NCI-H69 (cell line): ENCODE measurements around the gene PABPN1L.

Experiments used
- DNase-seq: peaks from one replicate; lab custom pipeline; 2025; lab: John Stamatoyannopoulos, UW

PABPN1L gene

DNA sequence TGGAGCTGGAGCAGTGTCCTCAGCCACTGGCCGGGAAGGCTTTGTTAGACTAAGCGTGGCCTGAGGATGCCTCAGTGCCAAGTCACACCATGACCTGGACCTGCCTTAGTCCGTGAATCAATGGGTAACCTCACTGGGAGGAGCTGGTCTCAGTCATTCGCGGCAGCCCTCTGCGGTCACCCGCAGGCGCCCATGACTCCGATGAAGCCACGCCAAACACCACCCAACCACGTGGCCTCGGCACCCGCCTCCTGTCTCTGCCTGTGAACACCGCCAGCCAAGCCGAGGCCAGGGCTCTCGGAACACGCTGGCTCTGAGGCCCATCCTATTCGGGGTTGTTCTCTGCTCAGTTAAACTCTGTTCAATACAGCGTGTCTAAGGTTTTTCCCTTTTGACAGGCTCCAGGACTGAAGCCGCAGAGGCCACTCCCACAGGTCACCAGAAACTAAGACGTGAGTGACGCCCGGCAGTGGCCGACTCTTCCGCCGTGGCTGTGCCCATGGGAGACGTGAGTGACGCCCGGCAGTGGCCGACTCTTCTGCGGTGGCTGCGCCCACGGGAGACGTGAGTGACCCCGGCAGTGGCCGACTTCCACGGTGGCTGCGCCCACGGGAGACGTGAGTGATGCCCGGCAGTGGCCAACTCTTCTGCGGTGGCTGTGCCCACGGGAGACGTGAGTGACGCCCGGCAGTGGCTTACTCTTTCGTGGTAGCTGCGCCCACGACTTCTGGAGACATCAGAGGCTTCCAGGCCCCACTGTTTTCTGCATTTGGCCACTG is 16.8 kb upstream of the PABPN1L start:
- no peak for DNase-seq

DNA sequence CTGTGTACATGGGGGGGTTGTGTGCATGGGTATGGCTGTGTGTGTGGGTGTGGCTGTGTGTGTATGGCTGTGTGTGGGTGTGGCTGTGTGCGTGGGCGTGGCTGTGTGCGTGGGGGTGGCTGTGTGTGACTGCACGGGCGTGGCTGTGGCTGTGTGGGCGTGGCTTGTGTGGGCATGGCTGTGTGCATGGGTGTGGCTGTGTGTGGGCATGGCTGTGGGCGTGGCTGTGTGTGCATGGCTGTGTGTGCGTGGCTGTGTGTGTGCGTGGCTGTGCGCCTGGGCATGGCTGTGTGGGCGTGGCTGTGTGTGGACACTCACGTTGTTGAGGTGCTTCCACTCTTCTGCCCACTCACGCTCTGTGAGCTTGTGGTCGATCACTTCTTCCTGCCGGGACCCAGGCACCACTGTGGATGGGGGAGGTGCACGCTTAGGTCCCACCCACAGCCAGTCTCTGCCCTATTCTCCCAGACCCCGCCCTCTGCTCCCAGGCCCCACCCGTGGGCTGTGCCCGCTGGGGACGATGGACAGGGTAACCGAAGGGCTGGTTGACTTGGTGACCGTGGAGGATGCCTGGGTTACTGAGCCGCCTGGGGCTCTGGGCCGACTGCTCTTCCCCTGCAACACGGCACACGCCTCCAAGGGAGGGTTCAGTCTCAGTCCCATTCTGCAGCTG is 16.0 kb upstream of the PABPN1L start:
- peak; percentile 17 for DNase-seq

DNA sequence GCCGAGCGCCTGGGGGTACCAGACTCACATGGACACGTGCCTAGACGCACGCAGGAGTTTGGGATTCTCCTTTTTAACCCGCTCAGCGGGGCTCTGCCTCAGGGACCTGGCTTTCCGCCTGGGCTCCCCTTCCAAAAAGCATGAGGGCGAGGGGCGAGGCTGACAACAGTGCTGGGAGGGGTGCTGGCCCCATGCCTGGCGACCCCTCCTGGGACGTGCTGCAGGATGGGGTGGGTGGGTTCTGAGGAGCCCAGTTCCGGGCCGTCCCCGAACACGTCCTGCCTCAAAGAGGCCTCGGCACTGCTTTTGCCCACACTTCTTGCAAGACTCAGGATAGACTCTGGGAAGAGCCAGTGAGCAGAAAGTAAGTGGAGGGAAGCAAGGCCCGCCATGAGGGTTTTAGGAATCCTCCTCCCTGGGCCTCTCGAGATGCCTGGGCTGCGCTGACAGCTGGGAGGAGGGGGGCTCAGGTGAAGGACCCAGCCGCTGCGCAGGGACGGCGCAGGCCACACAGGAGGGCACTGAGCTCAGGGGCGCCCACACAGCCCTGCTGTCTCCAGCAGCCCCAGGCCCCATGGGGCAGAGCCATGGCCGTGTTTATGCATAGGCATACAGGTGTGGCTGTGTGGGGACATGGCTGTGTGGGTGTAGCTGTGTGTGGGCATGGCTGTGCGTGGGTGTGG is 15.4 kb upstream of the PABPN1L start:
- peak; percentile 9 for DNase-seq

DNA sequence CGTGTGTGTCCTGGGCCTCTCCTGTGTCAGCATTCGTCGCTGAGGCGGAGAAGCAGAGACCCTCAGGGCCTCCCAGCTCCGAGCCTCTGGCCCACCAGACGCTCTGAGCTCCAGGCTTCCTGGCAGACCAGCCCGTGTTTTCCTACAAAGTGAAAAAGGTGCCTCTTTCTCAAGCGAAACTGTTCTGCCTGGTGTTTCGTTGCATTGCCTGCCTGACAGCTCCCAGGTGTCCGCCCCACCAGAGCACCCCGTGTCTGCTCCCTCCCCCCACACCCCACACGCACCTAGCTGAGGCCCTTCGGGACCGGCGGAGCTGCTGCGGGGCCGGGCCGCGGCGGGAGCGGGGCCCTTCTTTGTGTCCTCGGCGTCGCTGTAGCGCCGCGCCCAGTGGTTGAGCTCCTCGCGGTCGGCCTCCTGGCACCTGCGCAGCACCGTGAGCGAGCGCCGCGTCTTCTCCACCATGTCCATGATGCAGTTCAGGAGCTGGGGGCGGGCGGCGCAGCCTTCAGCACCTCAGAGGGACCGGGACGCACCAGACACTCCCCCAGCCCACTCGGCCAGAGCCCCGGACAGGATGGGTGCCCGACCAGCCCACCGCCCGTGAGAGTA is 14.7 kb upstream of the PABPN1L start:
- peak; percentile 40 for DNase-seq

DNA sequence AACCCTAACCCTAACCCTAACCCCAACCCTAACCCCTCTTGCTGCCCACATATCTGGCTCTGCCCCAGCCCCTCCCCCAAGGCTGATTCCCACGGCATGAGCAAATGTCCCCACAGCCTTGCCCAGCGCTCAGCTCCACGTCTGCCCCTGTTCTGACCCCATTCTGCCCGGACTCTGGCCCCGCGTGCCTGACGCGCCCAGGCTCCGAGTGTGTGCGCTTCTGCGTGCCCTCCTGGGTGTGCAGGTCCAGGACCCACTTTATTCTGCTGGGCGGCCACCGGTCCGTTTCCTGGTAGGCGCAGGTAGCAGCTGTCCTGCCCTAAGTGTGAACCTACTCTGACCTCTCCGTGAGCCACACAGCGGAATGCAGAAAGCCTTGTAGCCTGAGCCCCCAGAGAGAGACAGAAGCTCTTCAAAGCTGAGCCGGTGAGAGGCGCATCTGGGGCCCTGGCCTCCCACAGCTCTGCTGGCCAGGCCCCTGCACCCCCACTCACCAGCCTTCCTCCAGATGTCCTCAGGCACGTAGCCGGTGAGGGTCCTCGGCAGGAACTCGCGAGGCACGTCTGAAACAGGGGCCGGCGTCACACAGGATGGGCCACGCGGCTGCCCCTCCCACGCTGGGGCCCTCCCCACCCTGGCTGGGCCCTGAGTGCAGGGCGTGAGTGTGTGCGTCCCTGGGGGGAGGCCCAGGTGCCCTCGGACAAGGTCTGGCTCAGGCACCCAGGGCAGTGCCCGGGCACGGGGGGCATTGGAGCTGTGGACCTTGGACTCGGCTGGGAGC is 14.0 kb upstream of the PABPN1L start:
- DNase-seq = no peak

DNA sequence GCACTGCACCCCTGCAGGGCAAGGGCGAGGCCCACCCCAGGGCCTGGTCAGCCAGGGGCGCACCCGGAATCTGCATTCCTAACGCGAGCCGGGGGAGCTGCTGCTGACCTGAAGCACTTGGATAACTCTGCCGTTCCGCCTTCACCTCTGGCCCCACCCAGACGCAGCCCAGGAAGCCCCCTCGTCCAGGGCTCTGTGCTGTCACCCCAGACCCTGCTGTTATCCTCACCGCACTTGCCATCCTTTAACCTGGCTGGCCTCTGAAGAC is 13.3 kb upstream of the PABPN1L start:
- no peak for DNase-seq

DNA sequence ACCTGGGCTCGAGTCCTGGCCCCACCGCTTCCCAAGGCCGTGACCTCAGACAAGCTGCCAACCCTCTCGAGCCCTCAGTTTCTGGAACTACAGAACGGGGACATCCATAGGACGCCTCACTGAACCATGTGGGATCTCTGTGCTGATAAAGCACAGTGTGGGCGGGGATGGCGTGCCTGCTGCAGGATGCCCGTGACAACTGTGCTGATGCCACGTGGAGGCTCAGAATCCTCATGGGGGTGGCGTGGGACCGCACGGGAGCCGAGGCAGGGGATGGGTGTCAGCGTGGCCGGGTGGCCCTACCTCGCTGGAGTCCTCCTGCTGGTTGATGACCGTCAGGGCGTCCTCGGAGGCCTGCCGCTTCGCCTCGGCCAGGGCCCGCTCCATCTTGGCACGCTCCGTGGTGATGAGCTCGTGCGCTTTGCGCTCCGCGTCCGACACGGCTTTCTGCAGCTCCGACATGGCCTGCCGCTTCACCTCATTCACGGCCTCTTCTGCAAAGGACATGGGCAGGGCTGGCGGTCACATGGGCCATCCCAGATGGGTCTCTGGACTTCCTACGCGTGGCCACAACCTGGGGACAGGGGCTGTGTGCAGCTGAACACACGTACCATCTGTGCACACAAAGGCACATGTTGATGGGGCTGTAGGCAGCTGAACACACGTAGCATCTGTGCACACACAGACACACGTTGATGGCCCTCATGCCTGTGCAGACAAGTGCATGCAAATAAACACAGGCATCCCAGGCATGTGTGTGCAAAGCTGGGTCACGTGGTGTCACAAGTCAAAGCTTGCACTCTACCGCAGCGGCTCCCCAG is 12.7 kb upstream of the PABPN1L start:
- DNase-seq = no peak

DNA sequence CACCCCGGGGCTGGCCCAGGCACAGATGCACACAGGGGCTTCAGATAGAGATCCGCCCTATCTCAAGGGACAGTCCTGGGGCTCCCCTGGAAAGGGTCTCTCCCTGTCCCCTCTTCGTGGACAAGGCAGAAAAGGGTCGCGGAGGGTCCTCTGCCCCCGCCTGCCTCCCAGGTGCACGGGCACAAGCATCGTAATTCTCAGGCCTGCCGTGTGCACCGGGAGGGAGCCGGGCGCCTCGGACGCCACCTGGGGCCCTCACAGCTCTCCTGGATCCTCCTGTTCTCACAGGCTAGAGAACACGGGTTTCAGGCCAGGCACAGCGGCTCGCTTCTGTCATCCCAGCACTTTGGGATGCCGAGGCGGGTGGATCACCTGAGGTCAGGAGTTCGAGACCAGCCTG is 11.9 kb upstream of the PABPN1L start:
- no peak for DNase-seq

DNA sequence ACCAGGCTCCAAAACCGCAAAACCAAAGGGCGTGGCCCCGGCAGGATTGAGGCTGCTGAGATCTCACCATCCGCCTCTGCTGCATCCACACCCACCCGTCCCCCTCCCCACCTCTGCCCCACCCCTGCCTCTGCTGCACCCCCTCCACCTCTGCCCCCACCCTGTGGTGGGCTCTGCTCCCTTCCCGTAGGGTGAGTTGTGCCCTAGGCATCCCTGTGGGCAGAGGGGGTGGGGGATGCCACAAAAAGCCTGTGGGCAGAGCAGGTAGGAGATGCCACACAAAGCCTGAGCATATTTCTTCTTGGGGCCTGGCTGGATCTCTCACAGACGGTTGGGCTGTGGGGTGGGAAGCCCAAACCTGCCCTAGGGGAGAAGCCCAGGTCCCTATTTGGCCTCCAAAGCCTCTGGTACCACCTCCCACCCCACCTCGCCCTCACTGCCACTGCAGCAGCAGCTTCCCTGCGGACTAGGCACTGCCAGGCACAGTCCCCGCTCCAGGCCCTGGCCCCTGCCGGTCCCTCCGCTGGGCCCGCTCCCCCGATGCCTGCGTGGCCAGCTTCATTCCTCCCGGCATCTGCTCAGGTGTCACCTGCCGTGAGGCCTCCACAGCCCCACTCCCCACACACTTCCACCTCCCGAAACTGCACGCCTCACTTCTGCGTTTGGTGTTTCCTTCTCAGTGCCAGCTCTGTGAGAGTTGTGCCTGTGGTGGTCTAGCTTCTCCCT is 11.3 kb upstream of the PABPN1L start:
- DNase-seq = no peak

DNA sequence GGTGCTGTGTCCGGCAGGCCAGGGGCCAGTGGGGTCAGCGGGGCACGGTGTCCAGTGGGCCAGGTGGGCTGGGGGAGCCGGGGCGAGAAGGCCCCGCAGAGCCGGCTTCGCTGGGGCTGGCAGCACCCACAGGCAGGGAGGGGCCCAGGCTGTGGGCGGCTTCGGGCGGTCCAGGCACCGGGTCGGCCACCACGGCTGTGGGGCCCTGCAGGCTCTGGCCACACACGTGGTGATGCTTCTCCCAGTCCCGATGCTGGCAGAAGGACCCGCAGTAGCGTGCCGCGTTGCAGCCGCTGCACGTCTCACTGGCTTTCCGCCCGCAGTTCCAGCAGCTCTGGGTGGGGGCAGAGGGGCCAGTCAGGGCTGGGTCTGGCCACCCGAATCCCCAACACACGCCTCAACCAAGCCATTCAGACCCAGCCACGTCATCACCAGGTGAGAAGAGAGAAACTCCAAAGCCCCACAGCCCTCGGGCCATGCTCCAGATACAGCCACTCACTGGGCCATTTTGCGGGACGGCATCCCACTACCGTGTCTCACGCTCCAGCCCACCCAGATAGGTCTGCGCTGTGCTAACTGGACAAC is 10.6 kb upstream of the PABPN1L start:
- no peak for DNase-seq

DNA sequence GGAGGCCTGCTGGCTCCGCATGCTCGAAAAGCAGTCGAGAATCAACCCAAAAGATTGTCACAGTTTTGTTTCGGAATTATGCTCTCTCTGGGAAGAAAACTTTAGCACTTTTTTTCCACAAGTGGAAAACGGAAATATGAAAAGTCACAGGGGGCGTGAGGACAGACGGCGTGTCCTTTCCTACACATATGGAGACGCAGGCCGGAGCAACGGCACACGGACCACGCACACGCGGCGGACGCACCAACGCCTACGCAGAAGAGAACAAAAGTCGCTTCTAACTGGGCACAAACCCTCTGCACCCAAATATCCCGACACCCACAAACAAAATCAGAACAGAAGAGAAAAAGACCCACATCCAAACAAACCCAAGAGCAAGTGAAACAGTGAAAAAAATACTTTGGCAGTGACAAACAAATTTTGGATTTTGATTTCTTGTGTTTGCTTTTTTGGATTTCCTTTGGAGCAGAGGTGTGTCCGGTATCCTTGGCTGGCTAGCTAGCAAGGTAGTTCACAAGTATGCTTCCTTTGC is 9.3 kb upstream of the PABPN1L start:
- DNase-seq = no peak

DNA sequence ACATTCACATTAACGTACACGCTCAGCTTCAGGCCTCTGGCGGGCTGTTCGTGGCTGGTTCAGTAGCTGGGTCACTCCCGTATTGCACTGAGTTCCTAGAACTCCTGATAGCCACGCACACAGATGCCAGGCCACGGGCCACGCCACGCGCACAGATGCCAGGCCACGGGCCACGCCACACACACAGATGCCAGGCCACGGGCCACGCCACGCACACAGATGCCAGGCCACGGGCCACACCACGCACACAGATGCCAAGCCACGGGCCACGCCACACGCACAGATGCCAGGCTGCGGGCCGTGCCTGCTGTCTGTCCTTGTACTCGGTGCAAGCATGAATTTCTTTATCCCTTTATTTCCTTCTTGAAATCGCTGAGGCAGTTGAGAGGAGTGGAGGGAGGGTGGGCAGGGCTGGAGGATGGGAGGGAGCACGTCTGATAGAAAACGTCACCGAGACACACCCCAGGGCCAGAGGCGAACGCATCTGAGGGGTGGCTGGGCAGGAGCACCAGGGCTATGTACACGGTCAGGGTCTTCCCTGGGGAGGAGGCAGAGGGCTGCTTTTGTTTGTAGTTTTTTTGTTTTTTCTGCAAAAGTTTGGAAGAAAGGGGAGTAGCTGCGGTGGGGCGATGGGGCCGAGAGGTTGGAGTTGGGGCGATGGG is 8.6 kb upstream of the PABPN1L start:
- no peak for DNase-seq

DNA sequence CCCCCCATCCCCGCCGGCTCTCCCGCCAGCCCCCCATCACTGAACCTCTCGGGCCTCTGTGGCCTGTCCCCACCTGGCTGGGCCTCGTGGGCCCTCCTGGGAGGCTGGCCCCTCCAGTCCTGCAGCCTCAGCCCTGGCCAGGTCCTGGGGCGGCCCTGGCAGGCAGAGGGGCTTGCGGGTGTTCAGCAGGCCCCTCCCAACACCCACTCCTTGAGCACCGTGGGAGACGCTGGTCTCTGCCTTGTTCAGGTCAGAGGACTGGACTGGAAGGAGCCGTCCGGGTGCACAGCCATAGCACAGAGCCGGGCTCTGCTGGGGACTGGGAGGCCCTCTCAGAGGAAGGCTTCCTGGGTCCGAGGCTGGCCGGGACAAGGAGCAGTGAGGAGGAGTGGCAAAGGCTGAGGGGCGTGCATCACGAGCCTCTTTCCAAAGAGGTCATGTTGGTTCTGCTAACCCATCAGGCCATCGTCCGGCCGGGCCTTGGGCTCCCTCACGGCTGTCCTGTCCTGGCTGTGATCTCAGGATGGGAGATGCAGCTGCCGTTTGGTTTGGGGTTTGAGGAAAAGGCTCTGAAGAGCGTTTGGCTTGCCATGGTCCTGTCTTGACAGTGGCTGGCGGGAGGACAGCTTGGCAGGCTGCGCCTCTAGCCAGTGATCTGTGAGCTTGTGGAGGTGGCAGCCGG is 6.3 kb upstream of the PABPN1L start:
- DNase-seq = no peak

DNA sequence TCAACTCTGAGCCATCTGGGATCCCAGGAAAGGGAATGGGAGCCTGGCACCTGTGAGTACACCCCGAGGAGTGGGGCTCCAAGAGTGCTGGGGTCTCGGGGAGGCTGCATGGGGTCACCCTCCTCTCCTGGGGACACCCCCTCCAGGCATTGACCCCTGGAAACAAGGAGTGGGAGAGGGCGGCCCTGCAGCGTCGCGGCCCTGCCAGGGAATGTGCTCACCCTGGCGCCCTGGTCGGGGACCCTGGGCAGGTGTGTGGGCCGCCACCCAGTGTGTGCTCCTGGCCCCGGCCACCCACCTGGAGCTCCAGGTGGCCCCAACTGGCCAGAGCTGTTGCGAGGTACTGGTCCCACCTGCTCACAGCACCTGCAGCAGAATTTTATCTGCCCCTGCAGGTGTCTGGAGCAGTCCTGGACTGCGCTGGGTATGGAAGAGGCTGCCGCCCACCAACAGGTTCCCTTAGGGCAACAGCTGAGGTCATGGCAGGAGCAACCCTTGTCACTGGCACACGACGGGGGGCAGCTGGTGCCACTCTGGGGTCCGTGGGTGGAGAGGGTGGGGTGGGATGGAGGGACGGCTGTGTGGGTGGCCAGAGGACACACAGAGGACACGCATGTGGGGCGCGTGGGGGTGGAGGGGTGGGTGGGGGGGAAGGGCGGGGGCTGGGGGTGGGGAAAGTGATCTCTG is 5.4 kb upstream of the PABPN1L start:
- DNase-seq = no peak

DNA sequence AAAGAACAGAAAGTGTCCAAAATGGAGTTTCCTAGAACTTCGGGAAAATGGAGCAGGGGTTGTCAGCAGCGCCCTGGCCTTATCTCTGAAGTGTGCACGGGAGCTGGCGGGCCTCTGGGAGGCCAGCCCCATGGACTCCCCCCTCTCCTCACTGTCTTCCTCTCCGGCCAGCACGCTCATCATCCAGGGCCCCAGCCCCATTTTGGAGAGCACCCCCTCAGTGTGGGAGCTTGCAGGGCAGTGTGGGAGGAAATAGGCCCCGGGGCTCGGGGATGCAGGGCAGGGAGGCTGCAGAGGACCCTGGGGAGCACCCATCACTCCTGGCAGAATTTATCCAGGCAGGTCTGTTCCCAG is 4.9 kb upstream of the PABPN1L start:
- DNase-seq = no peak

DNA sequence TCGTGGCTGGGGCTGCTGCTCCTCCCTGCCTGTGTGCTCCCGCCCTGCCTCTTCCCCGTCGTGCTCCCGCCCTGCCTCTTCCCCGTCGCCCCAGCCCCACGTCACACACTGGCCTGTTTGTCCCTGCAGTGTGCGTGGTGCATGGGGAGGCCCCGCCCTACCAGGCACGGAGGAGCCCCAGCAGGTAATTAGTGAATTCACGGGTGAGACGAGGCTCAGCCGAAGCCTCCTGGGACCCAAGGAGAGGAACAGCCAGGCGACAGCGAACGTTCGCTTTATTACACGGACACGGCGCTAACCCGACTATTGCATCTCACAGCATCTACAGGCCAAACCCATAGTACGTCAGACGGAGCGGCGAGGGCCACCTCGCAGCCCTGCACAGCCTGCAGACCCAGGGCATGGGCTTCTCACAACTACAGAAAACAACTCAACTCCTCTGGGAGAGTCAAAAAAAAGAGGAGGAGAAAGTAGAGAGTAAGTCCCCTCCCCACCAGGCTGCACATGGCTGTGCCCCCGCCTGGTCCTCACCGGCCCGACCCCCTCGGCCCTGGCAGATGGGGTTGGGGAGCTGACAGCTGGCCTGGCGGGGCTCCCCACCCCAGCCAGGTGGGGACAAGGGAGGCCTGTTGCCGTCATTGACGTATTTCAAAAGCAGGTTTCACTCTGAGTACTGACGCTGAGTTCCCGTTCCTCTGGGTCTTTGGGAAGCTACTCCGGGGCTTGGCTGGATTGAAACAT is 4.3 kb upstream of the PABPN1L start:
- peak; percentile 26 for DNase-seq

DNA sequence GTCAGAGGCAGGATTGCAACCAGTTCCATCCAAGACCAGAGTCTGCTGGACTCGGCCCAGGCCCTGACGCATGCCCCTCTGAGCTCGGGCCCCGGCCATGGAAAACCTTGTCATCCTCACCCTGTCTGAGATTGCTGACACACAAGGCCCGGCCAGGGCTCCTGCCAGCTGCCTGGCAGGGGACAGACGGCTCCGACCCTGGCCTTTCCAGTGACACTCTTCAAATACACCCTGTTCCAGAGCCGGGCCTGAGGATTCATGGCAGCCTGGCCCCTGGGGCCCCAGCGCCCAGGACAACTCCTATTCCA is 3.2 kb upstream of the PABPN1L start:
- DNase-seq = no peak
